Hematopoietic multipotent progenitor cell treated with erythropoietin and hydrocortisone succinate and interleukin-3 and kit ligand, for 4 days (in vitro differentiated cells): Measurements from ENCODE around the gene SEC24C.
A peak's percentile ranks its signal among the peaks of the same experiment; 100 is the strongest.

Experiments used
- DNase-seq: peaks from one replicate; pipeline ENCODE4 v3.0.0-alpha.2; 2015

The SEC24C gene

GRCh38 chr10:73796766-73797165 is 52.6 kb downstream of the SEC24C start:
- no peak for DNase-seq

GRCh38 chr10:73797324-73798025 is 53.3 kb downstream of the SEC24C start:
- DNase-seq: no peak

GRCh38 chr10:73798087-73798486 is 53.9 kb downstream of the SEC24C start:
- no peak for DNase-seq

GRCh38 chr10:73798927-73799560 is 54.9 kb downstream of the SEC24C start:
- no peak for DNase-seq

- no peak for DNase-seq
These were observed 55.9 kb downstream of the SEC24C start for GRCh38 chr10:73799899-73800559.

- no peak for DNase-seq
These were observed 56.5 kb downstream of the SEC24C start for GRCh38 chr10:73800560-73801252.

- no peak for DNase-seq
These were observed 57.0 kb downstream of the SEC24C start for GRCh38 chr10:73801253-73801590.

- DNase-seq: no peak
These were observed 58.3 kb downstream of the SEC24C start for GRCh38 chr10:73802276-73802991.

GRCh38 chr10:73803680-73804286 is 59.6 kb downstream of the SEC24C start:
- no peak for DNase-seq

- DNase-seq: no peak
These were observed 62.2 kb downstream of the SEC24C start for GRCh38 chr10:73806176-73806950.

GRCh38 chr10:73807471-73807870 is 63.3 kb downstream of the SEC24C start:
- DNase-seq: no peak

GRCh38 chr10:73808021-73808815 is 64.0 kb downstream of the SEC24C start:
- no peak for DNase-seq

GRCh38 chr10:73809061-73809818 is 65.1 kb downstream of the SEC24C start:
- DNase-seq: no peak

GRCh38 chr10:73810358-73810734 is 66.2 kb downstream of the SEC24C start:
- DNase-seq: no peak

GRCh38 chr10:73810735-73811465 is 66.7 kb downstream of the SEC24C start:
- DNase-seq: peak; percentile 53

- DNase-seq: no peak
These were observed 68.5 kb downstream of the SEC24C start for GRCh38 chr10:73812657-73813056.

GRCh38 chr10:73813333-73813732 is 69.2 kb downstream of the SEC24C start:
- DNase-seq: no peak

- DNase-seq: no peak
These were observed 70.2 kb downstream of the SEC24C start for GRCh38 chr10:73814276-73814895.
